Medulla oblongata (tissue), 1 donor: ENCODE measurements around the gene NMNAT3.

Experiments
- DNase-seq: peaks from one replicate; pipeline ENCODE4 v3.0.0-alpha.2; 2015; ENCODE audit errors: extremely low spot score

Gene NMNAT3

GRCh38 chr3:139677388-139678155, at the start of gene NMNAT3:
Gene NMNAT3 (minus strand): TSS chr3:139677972. CDS start chr3:139627724, 50,248 bp downstream.
- DNase-seq: peak; percentile 93

- DNase-seq: no peak
Measured at GRCh38 chr3:139721370-139721769, 43.6 kb upstream of the NMNAT3 start.

- DNase-seq: peak; percentile 48
Measured at GRCh38 chr3:139718415-139718814, 40.6 kb upstream of the NMNAT3 start.

DNA sequence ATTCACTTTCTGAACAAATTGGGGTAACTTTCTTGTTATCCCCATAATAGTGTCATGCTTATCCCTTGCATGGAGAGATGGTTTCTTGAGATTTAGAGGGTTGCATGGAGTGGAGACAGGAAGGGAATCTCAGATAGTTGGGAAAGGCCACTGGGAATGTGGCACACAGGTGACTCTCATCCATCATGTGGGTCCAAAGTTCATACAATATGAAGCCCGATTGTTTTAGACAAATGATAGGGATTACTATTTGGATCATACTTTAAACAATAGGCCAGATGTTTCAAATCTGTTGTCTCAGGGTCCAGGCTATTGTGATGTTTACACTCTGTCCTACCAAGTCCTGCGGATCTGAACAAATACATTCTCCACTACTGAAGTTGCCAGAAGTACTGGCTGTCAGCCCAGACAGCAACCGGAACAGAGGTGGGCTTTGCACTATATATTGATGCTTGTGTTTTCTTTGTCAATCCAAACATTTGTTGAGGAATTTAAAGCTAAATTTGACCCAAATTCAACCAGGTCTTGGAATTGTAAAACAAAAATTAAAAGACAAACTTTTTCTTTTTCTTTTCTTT, 39.2 kb upstream of the NMNAT3 start:
- DNase-seq: no peak

GRCh38 chr3:139715743-139716360, 38.1 kb upstream of the NMNAT3 start:
- DNase-seq: no peak

GRCh38 chr3:139715166-139715565, 37.4 kb upstream of the NMNAT3 start:
- no peak for DNase-seq

DNA sequence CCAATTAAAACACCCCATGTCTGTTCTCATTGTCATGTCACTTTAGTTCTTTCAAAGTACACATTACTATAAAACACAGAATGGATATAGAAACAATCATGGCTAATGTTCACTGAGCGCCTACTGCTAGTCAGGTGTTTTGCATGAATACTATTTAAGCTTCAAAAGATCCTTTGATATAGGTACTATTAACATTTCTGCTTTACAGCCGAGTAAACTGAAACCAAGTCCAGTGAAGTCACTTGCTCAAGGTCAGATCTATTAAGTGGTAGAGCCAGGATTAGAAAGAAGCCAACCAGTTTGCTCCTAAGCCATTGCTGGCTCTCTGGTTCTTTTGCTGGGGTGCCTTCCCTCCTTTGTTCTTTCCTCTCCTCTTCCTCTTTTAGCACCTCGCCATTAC, 32.4 kb upstream of the NMNAT3 start:
- no peak for DNase-seq

- no peak for DNase-seq
Measured at GRCh38 chr3:139705631-139706030, 27.9 kb upstream of the NMNAT3 start.

- DNase-seq: no peak
Measured at GRCh38 chr3:139696314-139696604, 18.5 kb upstream of the NMNAT3 start.

DNA sequence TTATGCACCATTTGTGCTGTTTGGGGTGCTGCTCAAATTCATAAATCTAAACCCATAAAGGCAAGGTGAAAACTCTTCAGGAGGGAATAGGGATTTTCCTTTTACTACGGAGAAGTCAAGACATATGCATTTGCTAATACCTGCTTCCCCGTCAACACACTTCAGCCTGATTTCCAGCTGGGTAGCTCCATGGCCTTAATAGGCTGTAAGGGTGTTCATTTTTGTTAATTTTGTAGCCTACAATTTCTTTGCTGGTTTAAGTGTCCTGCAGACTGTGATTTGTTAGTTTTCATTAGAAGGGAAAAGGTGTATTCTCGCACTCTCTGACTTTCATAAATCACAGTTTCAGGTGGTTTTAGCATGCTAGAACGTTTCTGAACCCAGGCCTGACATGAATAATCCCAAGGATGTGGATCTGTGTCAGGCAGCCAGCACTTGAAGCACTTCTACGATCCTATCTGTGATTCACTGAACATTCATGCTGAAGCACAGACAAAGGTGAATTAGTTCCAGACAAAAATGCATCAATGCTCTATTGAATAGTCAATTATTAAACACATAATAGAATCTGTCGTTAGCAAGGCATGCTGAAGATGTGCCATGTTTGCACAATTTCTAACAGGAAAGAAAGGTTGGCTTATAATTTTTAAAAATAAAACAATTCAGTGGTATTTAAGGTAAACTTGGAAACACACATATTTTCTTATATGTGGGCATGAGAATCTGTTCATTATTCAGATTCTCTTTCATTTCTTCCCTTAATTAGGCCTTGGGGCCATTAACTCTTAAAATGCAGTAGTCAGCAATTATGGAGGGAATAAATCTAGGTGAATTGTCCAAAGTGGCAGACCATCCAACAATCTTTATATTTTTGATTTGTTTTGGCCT, 17.9 kb upstream of the NMNAT3 start:
- DNase-seq: no peak

GRCh38 chr3:139695007-139695406, 17.2 kb upstream of the NMNAT3 start:
- DNase-seq: no peak

GRCh38 chr3:139694542-139694941, 16.8 kb upstream of the NMNAT3 start:
- DNase-seq: no peak

DNA sequence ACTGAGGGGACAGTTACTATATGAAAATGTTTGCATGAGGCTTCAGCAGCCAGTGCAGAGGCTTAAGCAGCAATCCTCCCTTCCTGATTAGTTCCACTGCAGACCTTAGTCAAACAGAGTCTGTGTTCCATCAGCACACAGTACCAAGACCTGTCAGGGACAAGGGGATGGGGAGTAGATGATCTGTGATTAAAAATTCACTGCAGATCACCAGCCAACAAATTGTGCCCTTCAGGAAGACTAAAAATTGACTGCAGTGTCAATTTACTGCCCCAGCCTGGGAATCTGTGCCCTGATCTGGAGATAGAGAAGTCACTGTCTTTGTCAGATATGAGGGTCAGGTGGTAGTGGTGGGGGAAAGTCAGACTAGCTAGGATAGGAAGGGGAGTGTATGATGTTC, 13.8 kb upstream of the NMNAT3 start:
- DNase-seq: no peak

DNA sequence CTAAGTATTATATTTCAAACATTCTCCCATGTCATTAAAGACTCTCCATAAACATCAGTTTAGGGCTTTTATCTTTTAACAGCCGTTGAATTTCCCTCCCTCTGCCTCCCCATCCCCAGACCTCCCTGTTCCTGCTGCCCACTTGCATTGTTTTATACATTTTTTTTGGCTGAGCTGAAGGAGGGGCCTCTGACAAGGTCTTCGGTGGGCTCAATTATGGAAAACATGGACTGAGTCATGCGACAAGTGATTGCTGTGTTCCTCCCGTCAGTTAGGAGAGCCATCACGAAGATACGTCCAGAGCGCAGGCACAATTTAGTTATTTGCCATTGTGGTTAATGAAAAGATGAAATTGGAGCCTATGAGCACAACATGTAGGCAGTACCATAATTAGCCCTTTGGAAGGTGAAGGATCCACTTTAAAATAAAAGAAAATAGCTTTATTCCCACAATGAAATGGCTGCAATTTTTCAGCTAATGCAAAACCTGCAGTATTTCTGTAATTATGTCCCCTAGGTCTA, 12.0 kb upstream of the NMNAT3 start:
- DNase-seq: no peak

DNA sequence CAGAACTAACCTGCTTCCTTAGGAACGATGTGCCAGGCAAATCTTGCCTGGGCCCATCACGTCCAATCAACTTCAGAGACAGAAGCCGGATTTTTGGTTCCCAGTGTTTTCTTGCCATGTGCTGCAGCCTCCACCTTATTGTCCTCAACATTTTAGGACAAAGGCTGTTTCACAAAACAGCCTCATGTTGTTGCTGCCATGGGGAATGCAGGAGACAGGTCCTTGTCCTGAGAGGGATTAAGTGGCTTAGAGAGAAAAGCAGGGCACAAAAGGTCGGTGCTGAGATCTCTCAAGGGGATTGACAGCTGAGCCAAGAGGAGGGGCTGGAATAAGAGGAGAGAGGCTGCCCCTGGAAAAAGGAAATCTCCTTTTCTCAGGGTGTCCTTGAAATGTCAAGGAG, 11.3 kb upstream of the NMNAT3 start:
- DNase-seq: no peak

DNA sequence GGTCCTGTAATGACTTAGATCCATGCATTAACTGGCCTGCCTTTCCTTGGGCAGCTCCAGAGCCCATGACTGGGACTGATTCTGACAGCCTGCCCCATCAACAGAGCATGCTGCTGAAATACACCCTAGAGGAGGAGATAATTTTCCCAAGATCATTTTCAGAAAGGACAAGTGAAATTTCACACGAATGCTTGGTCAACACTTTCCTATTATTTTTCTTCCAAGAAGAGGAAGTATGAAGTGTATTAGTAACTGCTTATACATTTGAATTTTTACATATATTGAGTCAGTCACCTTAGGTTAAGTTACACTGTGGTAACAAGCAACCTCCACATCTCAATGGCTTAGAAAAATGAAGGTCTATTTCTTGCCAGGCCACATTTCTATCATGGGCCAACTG, 9.7 kb upstream of the NMNAT3 start:
- no peak for DNase-seq

DNA sequence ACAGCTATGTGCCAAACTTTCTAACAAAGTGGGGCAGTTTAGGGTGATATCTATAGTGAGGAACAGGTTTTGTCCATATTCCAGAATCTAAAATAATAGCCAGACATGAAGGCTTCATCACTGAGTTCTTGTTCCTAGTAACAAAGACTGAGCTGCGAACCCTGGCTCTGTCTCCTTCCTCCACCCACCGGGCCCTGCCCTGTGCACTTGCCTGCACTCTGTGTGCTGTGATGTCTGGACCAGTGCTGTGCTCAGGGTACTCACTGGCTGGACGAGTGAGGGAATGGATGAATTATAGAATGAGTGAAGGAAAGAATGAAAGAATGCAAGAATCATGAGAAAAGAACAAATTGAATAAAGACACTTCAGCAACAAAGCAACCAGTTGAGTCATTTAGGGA, 8.9 kb upstream of the NMNAT3 start:
- no peak for DNase-seq

DNA sequence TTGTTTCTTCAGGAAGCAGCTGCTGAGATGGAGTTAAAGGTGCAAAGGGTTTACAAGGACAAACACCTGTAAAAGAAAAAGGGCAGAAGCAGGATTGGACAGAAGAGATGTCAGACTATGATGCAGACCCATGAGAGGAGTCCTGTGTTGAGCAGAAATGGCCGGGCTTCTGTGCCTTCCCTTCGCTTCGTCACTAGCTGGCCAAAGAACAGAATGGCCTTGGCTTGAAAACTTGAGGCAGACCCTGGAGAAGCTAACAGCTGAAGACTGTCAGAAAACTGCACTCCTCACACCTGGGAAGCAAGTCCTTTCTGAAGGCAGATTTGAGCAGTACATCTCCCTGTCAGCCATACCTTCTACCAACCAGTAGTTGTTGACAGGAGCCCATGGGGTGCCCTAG, 8.4 kb upstream of the NMNAT3 start:
- no peak for DNase-seq

DNA sequence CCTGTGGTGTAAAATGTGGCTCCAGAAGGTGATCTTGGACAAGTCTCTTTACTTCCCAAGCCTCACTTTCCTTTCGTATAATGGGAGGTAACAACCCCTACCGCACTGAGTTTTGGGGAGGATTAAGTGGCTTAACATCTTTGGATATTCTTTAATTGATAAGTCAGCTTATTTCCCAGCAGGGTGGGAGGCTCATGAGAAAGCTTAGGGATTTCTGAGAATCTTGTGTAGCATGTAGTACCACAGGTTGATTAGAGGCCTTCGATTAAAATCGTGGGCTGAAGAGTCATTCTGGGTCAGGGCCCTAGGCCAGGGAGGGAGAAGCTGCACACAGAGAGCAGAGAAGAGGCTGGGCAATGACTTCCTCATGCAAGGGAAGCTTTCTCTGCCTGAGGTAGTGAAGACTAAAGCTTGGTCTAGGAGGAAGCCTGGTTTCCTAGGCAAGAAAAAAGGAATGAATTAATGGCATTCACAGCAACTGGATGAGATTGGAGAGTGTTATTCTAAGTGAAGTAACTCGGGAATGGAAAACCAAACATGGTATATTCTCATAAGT, 1.5 kb upstream of the NMNAT3 start:
- DNase-seq: no peak

DNA sequence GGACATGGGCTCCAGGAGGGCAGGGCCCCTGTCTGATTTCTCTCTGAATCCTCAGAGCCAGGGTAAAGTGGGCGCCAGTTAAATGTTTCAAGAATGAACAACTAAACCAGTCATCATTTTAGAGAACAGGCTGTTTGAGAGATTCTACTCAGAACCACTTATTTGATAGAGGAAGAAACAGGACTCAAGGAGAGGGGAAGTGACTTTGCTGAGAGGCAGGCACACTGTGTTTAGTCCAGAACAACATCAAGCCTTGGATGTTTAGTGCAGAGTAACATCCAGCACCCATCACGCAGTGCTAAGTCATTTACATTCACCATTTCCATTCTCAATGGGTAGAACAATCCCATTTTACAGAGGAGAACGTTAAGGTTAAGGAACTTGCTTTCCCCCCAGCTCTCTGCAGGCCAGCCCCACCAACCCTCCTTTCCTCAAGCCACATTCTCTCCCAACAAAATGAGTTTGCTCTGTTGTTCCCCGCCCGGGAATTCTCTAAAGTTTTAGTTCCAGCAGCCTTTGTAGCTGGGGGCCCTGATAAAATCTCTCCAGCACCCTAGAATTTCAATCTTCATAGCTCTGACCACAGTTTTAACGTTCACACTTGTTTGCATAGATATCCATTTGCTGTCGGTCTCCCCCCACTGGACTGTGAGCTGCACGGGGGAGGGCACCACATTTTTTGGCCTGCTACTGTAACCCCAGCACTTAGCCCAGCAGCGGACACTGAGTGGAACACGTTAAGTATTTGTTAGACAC, 962 bp downstream of the NMNAT3 start:
- DNase-seq: no peak

GRCh38 chr3:139676108-139676507, 1.7 kb downstream of the NMNAT3 start:
- no peak for DNase-seq
